ENCODE measurements around the gene EFHC1. TPM values are rescaled to one million over a fixed set of nuclear protein-coding genes. Genes with fewer than 3 reads are reported as not detected.
A peak's percentile ranks its signal among the peaks of the same experiment; 100 is the strongest.

Gene EFHC1
- total RNA-seq, 1 donor from 2014 or later: 54.9 TPM

GRCh38 chr6:52515219-52515960 lies 95.2 kb downstream of the EFHC1 start:
- H3K4me3 Mint-ChIP-seq: no peak overlapping the region
- H3K36me3 Mint-ChIP-seq: peaks cover 38% of the 10 kb centered on the region
- no peaks in the 10 kb centered on the region for H3K27me3 Mint-ChIP-seq
- H3K27ac Mint-ChIP-seq: peak overlapping the region; percentile 54
- no peak for DNase-seq (ENCODE audit: extremely low spot score, unreplicated experiment)
- peaks cover 39% of the 10 kb centered on the region for H3K4me1 Mint-ChIP-seq (ENCODE audit: unreplicated experiment)
- no peak for TF ChIP-seq CTCF (conservative IDR thresholded peaks at IDR 0.05)
- H3K9me3 Mint-ChIP-seq: no peaks in the 10 kb centered on the region

- peaks cover 39% of the 10 kb centered on the region for H3K4me1 Mint-ChIP-seq (ENCODE audit: unreplicated experiment)
- no peaks in the 10 kb centered on the region for H3K9me3 Mint-ChIP-seq
Observed at GRCh38 chr6:52516269-52516668, 96.1 kb downstream of the EFHC1 start.

GRCh38 chr6:52516943-52517342 lies 96.8 kb downstream of the EFHC1 start:
- peaks cover 35% of the 10 kb centered on the region for H3K4me1 Mint-ChIP-seq (ENCODE audit: unreplicated experiment)
- H3K9me3 Mint-ChIP-seq: no peaks in the 10 kb centered on the region
- H3K36me3 Mint-ChIP-seq: peaks cover 35% of the 10 kb centered on the region
- H3K4me3 Mint-ChIP-seq: no peak overlapping the region
- H3K27ac Mint-ChIP-seq: no peak overlapping the region
- no peak for TF ChIP-seq CTCF (conservative IDR thresholded peaks at IDR 0.05)
- DNase-seq (ENCODE audit: extremely low spot score, unreplicated experiment): no peak
- no peaks in the 10 kb centered on the region for H3K27me3 Mint-ChIP-seq

More at GRCh38 chr6:52516269-52516668, 96.1 kb downstream of the EFHC1 start:
- peaks cover 35% of the 10 kb centered on the region for H3K36me3 Mint-ChIP-seq
- H3K27ac Mint-ChIP-seq: no peak overlapping the region
- no peak for TF ChIP-seq CTCF (conservative IDR thresholded peaks at IDR 0.05)
- no peak overlapping the region for H3K4me3 Mint-ChIP-seq
- H3K27me3 Mint-ChIP-seq: no peaks in the 10 kb centered on the region
- DNase-seq (ENCODE audit: extremely low spot score, unreplicated experiment): no peak

GRCh38 chr6:52517502-52518278 lies 97.5 kb downstream of the EFHC1 start:
- Mint-ChIP-seq H3K36me3 (peaks cover 35% of the 10 kb centered on the region), H3K4me1 (ENCODE audit: unreplicated experiment) (peaks cover 35% of the 10 kb centered on the region), H3K4me3 (peak overlapping the region; percentile 65), H3K27me3 (no peaks in the 10 kb centered on the region), H3K9me3 (no peaks in the 10 kb centered on the region), H3K27ac (peak overlapping the region; percentile 83)
- TF ChIP-seq CTCF (conservative IDR thresholded peaks at IDR 0.05): no peak
- no peak for DNase-seq (ENCODE audit: extremely low spot score, unreplicated experiment)

GRCh38 chr6:52518279-52518945 lies 98.3 kb downstream of the EFHC1 start:
- DNase-seq (ENCODE audit: extremely low spot score, unreplicated experiment): no peak
- TF ChIP-seq CTCF (conservative IDR thresholded peaks at IDR 0.05): no peak
- H3K27ac Mint-ChIP-seq: peak overlapping the region; percentile 83
- peaks cover 38% of the 10 kb centered on the region for H3K4me1 Mint-ChIP-seq (ENCODE audit: unreplicated experiment)
- peaks cover 31% of the 10 kb centered on the region for H3K36me3 Mint-ChIP-seq
- peak overlapping the region; percentile 65 for H3K4me3 Mint-ChIP-seq
- no peaks in the 10 kb centered on the region for H3K27me3 Mint-ChIP-seq
- H3K9me3 Mint-ChIP-seq: no peaks in the 10 kb centered on the region
